IMR-90 (cell line): ENCODE results near the gene KLRC3. TPM values are rescaled to one million over a fixed set of nuclear protein-coding genes. Genes with fewer than 3 reads are reported as not detected.

Experiments used
- ATAC-seq: fragments of 200-7000 bp; cut with Tn5 transposase; 2 replicates; pipeline ENCODE4 v1.9.1; 2020; ENCODE audit warnings: low read depth, mild to moderate bottlenecking, moderate library complexity
- BruUV-seq: library from RNA; stranded (reverse); fragments of 400-500 nt; replicated peaks from 2 replicates; lab custom pipeline; 2021; lab: Mats Ljungman, UMichigan
- CTCF ChIA-PET: fragments of 300-600 bp; formaldehyde crosslinking; extraction: SDS; loops from one replicate; lab custom pipeline; 2021; ENCODE audit warnings: antibody characterized with exemption; lab: Yijun Ruan, JAX
- POLR2A ChIA-PET: fragments of 300-600 bp; sonication (Branson Sonifier 250); formaldehyde crosslinking; loops from one replicate; lab custom pipeline; 2022; ENCODE audit warnings: antibody characterized with exemption; ENCODE audit not compliant: unreplicated experiment; lab: Charles Lee
- DNase-seq: peaks from one replicate; pipeline ENCODE4 v3.0.0; 2013
- H2AFZ ChIP-seq: replicated peaks from 2 replicates; pipeline ENCODE3; 2013; ENCODE audit warnings: low read length, mild to moderate bottlenecking; ENCODE audit not compliant: poor library complexity
- H2AK5ac ChIP-seq: 2 replicates; pipeline ENCODE4 v1.6.1; 2013; ENCODE audit warnings: low read depth, low read length, inconsistent platforms
- H2AK9ac ChIP-seq: replicated peaks from 2 replicates; pipeline ENCODE3; 2013; ENCODE audit warnings: mild to moderate bottlenecking, low read depth, low read length, moderate library complexity; ENCODE audit not compliant: poor library complexity
- H2BK120ac ChIP-seq: 2 replicates; pipeline ENCODE4 v1.6.1; 2013; ENCODE audit warnings: low read depth, low read length, inconsistent platforms
- H2BK15ac ChIP-seq: 3 replicates; pipeline ENCODE4 v1.6.1; 2013; ENCODE audit warnings: low read depth, low read length, inconsistent platforms
- H2BK20ac ChIP-seq: 2 replicates; pipeline ENCODE4 v1.6.1; 2013; ENCODE audit warnings: low read depth, mild to moderate bottlenecking, inconsistent platforms, low read length, moderate library complexity
- H2BK5ac ChIP-seq: 2 replicates; pipeline ENCODE4 v1.6.1; 2013; ENCODE audit warnings: mild to moderate bottlenecking, low read depth, low read length, inconsistent platforms; ENCODE audit not compliant: poor library complexity, severe bottlenecking
- H3K14ac ChIP-seq: replicated peaks from 2 replicates; pipeline ENCODE4 v1.6.1; 2013; ENCODE audit warnings: low read depth, low read length, inconsistent platforms
- H3K18ac ChIP-seq: 2 replicates; pipeline ENCODE4 v1.6.1; 2013; ENCODE audit warnings: low read depth, low read length, control low read depth
- H3K23ac ChIP-seq: 2 replicates; pipeline ENCODE4 v1.6.1; 2013; ENCODE audit warnings: low read depth, low read length, inconsistent platforms
- H3K27ac ChIP-seq: 2 replicates; pipeline ENCODE4 v1.5.1; 2013; ENCODE audit warnings: mild to moderate bottlenecking, control low read depth, low read length; ENCODE audit not compliant: insufficient read depth
- H3K27me3 ChIP-seq: 2 replicates; pipeline ENCODE4 v1.6.1; 2013; ENCODE audit warnings: low read length; ENCODE audit not compliant: control insufficient read depth, insufficient read depth
- H3K36me3 ChIP-seq: 2 replicates; pipeline ENCODE4 v1.6.1; 2013; ENCODE audit warnings: low read length, mixed read lengths; ENCODE audit not compliant: control insufficient read depth, insufficient read depth
- H3K4ac ChIP-seq: 2 replicates; pipeline ENCODE4 v1.6.1; 2013; ENCODE audit warnings: low read depth, low read length, inconsistent platforms
- H3K4me1 ChIP-seq: 2 replicates; pipeline ENCODE4 v1.6.1; 2013; ENCODE audit warnings: low read length, mixed read lengths; ENCODE audit not compliant: control insufficient read depth, insufficient read depth
- H3K4me2 ChIP-seq: 2 replicates; pipeline ENCODE4 v1.6.1; 2013; ENCODE audit warnings: low read depth, mild to moderate bottlenecking, control low read depth, low read length, moderate library complexity
- H3K4me3 ChIP-seq: 2 replicates; pipeline ENCODE4 v1.5.1; 2013; ENCODE audit warnings: low read depth, mild to moderate bottlenecking, control low read depth, low read length, moderate library complexity; ENCODE audit not compliant: insufficient read depth
- H3K56ac ChIP-seq: 2 replicates; pipeline ENCODE4 v1.6.1; 2013; ENCODE audit warnings: low read length, inconsistent platforms; ENCODE audit not compliant: insufficient read depth; ENCODE audit errors: extremely low read depth
- H3K79me1 ChIP-seq, 2 experiments: 2 replicates each; pipeline ENCODE4 v1.6.1; 2013; ENCODE audit warnings: low read length in 2 of 2, inconsistent platforms in 1 of 2, low read depth in 1 of 2
- H3K9ac ChIP-seq: 2 replicates; pipeline ENCODE4 v1.6.1; 2013; ENCODE audit warnings: low read depth, low read length, control low read depth
- H3K9me1 ChIP-seq: 2 replicates; pipeline ENCODE4 v1.6.1; 2013; ENCODE audit warnings: low read length, inconsistent platforms; ENCODE audit not compliant: insufficient read depth
- H3K9me3 ChIP-seq: 2 replicates; pipeline ENCODE4 v1.6.1; 2013; ENCODE audit warnings: low read length; ENCODE audit not compliant: control insufficient read depth, insufficient read depth
- H4K20me1 ChIP-seq: 2 replicates; pipeline ENCODE4 v1.6.1; 2013; ENCODE audit warnings: low read length, inconsistent platforms; ENCODE audit not compliant: insufficient read depth
- H4K5ac ChIP-seq: 2 replicates; pipeline ENCODE4 v1.6.1; 2013; ENCODE audit warnings: mild to moderate bottlenecking, low read depth, low read length, control low read depth
- H4K8ac ChIP-seq, 2 experiments: 2 replicates each; pipeline ENCODE4 v1.6.1; 2013; ENCODE audit warnings: low read depth in 2 of 2, low read length in 2 of 2, control low read depth in 1 of 2, inconsistent platforms in 1 of 2
- H4K91ac ChIP-seq: 2 replicates; pipeline ENCODE4 v1.6.1; 2013; ENCODE audit warnings: low read depth, low read length, inconsistent platforms; ENCODE audit not compliant: insufficient read depth
- CEBPB ChIP-seq: IDR thresholded peaks from 2 replicates; pipeline ENCODE4 v1.6.1; 2012; ENCODE audit warnings: low read depth, low read length, improper control_type of control experiment
- CHD1 ChIP-seq: IDR thresholded peaks from 2 replicates; pipeline ENCODE4 v1.6.1; 2012; ENCODE audit warnings: low read depth, low read length, improper control_type of control experiment
- NFE2L2 ChIP-seq: fragments of 150-350 bp; IDR thresholded peaks from 2 replicates; pipeline ENCODE4 v1.6.1; 2016; ENCODE audit warnings: low read depth, mild to moderate bottlenecking, low read length
- POLR2A ChIP-seq: IDR thresholded peaks from 2 replicates; pipeline ENCODE4 v1.6.1; 2012; ENCODE audit warnings: mild to moderate bottlenecking, low read depth, low read length
- RAD21 ChIP-seq: IDR thresholded peaks from 2 replicates; pipeline ENCODE4 v1.6.1; 2012; ENCODE audit warnings: low read length, improper control_type of control experiment
- RCOR1 ChIP-seq: IDR thresholded peaks from 2 replicates; pipeline ENCODE4 v1.6.1; 2012; ENCODE audit warnings: mild to moderate bottlenecking, low read length, improper control_type of control experiment; ENCODE audit not compliant: insufficient replicate concordance
- RFX5 ChIP-seq: IDR thresholded peaks from 2 replicates; pipeline ENCODE4 v1.8.0; 2012; ENCODE audit warnings: low read depth, mild to moderate bottlenecking, low read length, moderate library complexity
- SMC3 ChIP-seq: fragments of 150-350 bp; IDR thresholded peaks from 2 replicates; pipeline ENCODE4 v1.6.1; 2016; ENCODE audit warnings: low read depth, mild to moderate bottlenecking, antibody characterized with exemption, low read length, moderate library complexity
- dilution Hi-C: fragments of 300-500 bp; cut with HindIII; formaldehyde crosslinking; loops from one replicate; pipeline ENCODE4 v1.14.3; 2018; ENCODE audit warnings: low sequenced_read_pairs; ENCODE audit not compliant: unreplicated experiment
- in situ Hi-C: fragments of 300-500 bp; cut with MboI; formaldehyde crosslinking; loops from 3 replicates; pipeline ENCODE4 v1.14.3; 2019; ENCODE audit warnings: low sequenced_read_pairs, inconsistent platforms, mixed read lengths
- intact Hi-C: fragments of 100-400 bp; cut with micrococcal nuclease; formaldehyde crosslinking; loops from 2 replicates; pipeline ENCODE4 v1.10.0; 2022
- polyA plus RNA-seq, 3 experiments: library from polyadenylated mRNA; depleted of rRNA; stranded (reverse); fragments of >200 nt; gene quantifications; 2 replicates each; pipeline ENCODE4 v1.2.3, GENCODE V29; 2012; ENCODE audit warnings: low replicate concordance in 1 of 3
- total RNA-seq: library from RNA; depleted of rRNA; stranded (reverse); fragments of >200 nt; gene quantifications from 2 replicates; pipeline ENCODE4 v1.2.3, GENCODE V29; 2012
- TF ChIP-seq, protein P1 (sequence below): fragments of 150-350 bp; IDR thresholded peaks from 2 replicates; pipeline ENCODE4 v1.6.1; 2016; ENCODE audit warnings: low read depth, mild to moderate bottlenecking, low read length, moderate library complexity, borderline replicate concordance
- TF ChIP-seq, protein P2 (sequence below): conservative IDR thresholded peaks from 2 replicates; pipeline ENCODE4 v1.5.1; 2012; ENCODE audit warnings: mild to moderate bottlenecking, low read depth, low read length, improper control_type of control experiment

The KLRC3 gene
- total and polyA plus RNA-seq, 2 of the 4 experiments (the other 2 are of a cell fraction): not detected

DNA sequence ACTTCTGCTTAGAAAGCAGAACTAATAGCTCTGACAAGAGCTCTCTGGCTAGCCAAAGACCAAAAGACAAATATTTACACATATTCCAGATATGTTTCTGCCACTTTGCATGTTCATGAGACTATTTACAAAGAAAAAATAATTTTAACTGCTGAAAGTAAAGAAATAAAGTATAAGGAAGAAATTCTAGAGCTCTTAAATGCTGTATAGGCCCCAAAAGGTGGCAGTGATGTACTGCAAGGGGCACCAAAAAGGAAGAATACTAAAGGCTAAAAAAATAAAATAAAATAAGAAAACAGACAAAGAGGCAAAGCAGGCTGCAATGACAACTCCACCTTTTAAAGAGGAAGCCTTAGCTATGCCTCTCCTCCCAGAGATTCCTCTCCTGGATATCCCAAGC, 53.5 kb downstream of the KLRC3 start:
- no peak overlapping the region for H3K27ac ChIP-seq
- H3K9me3 ChIP-seq: no peaks in the 10 kb centered on the region
- H3K9me1 ChIP-seq: no peaks in the 10 kb centered on the region
- ChIA-PET CTCF (interaction anchor here (0.6 to 1.2 kb wide), 8 partner anchors 15 to 351 kb away, joined by 3 to 5 read pairs (median 3); partner anchors contain the start of gene MAGOHB), POLR2A (no interaction called here)
- H3K23ac ChIP-seq: no peak overlapping the region
- H4K8ac ChIP-seq: no peak overlapping the region; a peak in 1 of 4 replicates
- dilution Hi-C loops: no loop called here
- H2BK5ac ChIP-seq: no peak overlapping the region
- H4K5ac ChIP-seq: no peak overlapping the region
- no peak overlapping the region for H2AK5ac ChIP-seq
- H2AK9ac ChIP-seq: no peak overlapping the region
- no peak overlapping the region for H3K18ac ChIP-seq
- peaks cover 22% of the 10 kb centered on the region for H3K4me1 ChIP-seq
- no peak overlapping the region for H2AFZ ChIP-seq
- no peak overlapping the region for H3K56ac ChIP-seq
- no peaks in the 10 kb centered on the region for H4K20me1 ChIP-seq
- BruUV-seq: no TSS peak
- no peak overlapping the region for H3K4me2 ChIP-seq
- no peak overlapping the region for H2BK20ac ChIP-seq
- intact Hi-C loops: loop anchor here (1.0 to 2.0 kb wide), 4 partner anchors 130 to 383 kb away; partner anchors contain the start of gene STYK1
- ATAC-seq (no peak), DNase-seq (no peak)
- no peak overlapping the region for H2BK120ac ChIP-seq
- no peaks in the 10 kb centered on the region for H3K36me3 ChIP-seq
- in situ Hi-C loops: no loop called here
- TF ChIP-seq CEBPB (no peak), SMC3 (peak; percentile 23; the same call in 1 of the 2 replicates), RFX5 (no peak), CHD1 (no peak), POLR2A (no peak), RAD21 (peak; percentile 40; the same call in 1 of the 2 replicates), RCOR1 (no peak), NFE2L2 (no peak)
- TF ChIP-seq, protein P1, sequence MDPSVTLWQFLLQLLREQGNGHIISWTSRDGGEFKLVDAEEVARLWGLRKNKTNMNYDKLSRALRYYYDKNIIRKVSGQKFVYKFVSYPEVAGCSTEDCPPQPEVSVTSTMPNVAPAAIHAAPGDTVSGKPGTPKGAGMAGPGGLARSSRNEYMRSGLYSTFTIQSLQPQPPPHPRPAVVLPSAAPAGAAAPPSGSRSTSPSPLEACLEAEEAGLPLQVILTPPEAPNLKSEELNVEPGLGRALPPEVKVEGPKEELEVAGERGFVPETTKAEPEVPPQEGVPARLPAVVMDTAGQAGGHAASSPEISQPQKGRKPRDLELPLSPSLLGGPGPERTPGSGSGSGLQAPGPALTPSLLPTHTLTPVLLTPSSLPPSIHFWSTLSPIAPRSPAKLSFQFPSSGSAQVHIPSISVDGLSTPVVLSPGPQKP: no peak
- TF ChIP-seq, protein P2, sequence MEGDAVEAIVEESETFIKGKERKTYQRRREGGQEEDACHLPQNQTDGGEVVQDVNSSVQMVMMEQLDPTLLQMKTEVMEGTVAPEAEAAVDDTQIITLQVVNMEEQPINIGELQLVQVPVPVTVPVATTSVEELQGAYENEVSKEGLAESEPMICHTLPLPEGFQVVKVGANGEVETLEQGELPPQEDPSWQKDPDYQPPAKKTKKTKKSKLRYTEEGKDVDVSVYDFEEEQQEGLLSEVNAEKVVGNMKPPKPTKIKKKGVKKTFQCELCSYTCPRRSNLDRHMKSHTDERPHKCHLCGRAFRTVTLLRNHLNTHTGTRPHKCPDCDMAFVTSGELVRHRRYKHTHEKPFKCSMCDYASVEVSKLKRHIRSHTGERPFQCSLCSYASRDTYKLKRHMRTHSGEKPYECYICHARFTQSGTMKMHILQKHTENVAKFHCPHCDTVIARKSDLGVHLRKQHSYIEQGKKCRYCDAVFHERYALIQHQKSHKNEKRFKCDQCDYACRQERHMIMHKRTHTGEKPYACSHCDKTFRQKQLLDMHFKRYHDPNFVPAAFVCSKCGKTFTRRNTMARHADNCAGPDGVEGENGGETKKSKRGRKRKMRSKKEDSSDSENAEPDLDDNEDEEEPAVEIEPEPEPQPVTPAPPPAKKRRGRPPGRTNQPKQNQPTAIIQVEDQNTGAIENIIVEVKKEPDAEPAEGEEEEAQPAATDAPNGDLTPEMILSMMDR: peak; percentile 47
- no peaks in the 10 kb centered on the region for H3K27me3 ChIP-seq
- no peak overlapping the region for H3K14ac ChIP-seq
- no peaks in the 10 kb centered on the region for H3K79me1 ChIP-seq
- no peak overlapping the region for H3K9ac ChIP-seq
- H2BK15ac ChIP-seq: no peak overlapping the region
- H3K4ac ChIP-seq: no peak overlapping the region
- no peak overlapping the region for H4K91ac ChIP-seq
- H3K4me3 ChIP-seq: no peak overlapping the region
